ENCODE results near the gene NUDT7. TPM values are rescaled to one million over a fixed set of nuclear protein-coding genes. Genes with fewer than 3 reads are reported as not detected.

Gene NUDT7
- total RNA-seq, 3 donors from 2014 or later = 1.4 to 2.8 (median 1.7) TPM

- ATAC-seq (no peak), DNase-seq (no peak)
- no peak overlapping the region for H3K4me3 Mint-ChIP-seq
- no peaks in the 10 kb centered on the region for H3K4me1 Mint-ChIP-seq (ENCODE audit: low read depth)
- peaks cover 8% of the 10 kb centered on the region for H3K27me3 Mint-ChIP-seq (ENCODE audit: low read depth)
- H3K9me3 Mint-ChIP-seq = no peaks in the 10 kb centered on the region
- H3K36me3 Mint-ChIP-seq (ENCODE audit: insufficient read depth) = peaks cover 3% of the 10 kb centered on the region
Observed at GRCh38 chr16:77745972-77746371, 23.7 kb downstream of the NUDT7 start.

- ATAC-seq = no peak
- Mint-ChIP-seq H3K4me3 (no peak overlapping the region), H3K27me3 (ENCODE audit: low read depth) (peaks cover 14% of the 10 kb centered on the region)
Observed at GRCh38 chr16:77748421-77749005, 26.2 kb downstream of the NUDT7 start.

GRCh38 chr16:77749415-77749814 lies 27.1 kb downstream of the NUDT7 start:
- Mint-ChIP-seq H3K27me3 (ENCODE audit: low read depth) (peaks cover 16% of the 10 kb centered on the region), H3K36me3 (ENCODE audit: insufficient read depth) (no peaks in the 10 kb centered on the region), H3K4me1 (ENCODE audit: low read depth) (no peaks in the 10 kb centered on the region), H3K4me3 (no peak overlapping the region), H3K9me3 (no peaks in the 10 kb centered on the region)
- DNase-seq (no peak), ATAC-seq (no peak)

More at GRCh38 chr16:77748421-77749005, 26.2 kb downstream of the NUDT7 start:
- no peaks in the 10 kb centered on the region for H3K4me1 Mint-ChIP-seq (ENCODE audit: low read depth)
- no peaks in the 10 kb centered on the region for H3K36me3 Mint-ChIP-seq (ENCODE audit: insufficient read depth)
- no peak for DNase-seq
- no peaks in the 10 kb centered on the region for H3K9me3 Mint-ChIP-seq

- Mint-ChIP-seq H3K36me3 (ENCODE audit: insufficient read depth) (no peaks in the 10 kb centered on the region), H3K4me3 (no peak overlapping the region), H3K4me1 (ENCODE audit: low read depth) (no peaks in the 10 kb centered on the region)
Observed at GRCh38 chr16:77758046-77758445, 35.7 kb downstream of the NUDT7 start.

GRCh38 chr16:77758508-77758907 lies 36.2 kb downstream of the NUDT7 start:
- ATAC-seq (no peak), DNase-seq (no peak)
- H3K9me3 Mint-ChIP-seq = no peaks in the 10 kb centered on the region
- H3K36me3 Mint-ChIP-seq (ENCODE audit: insufficient read depth) = no peaks in the 10 kb centered on the region
- H3K4me1 Mint-ChIP-seq (ENCODE audit: low read depth) = no peaks in the 10 kb centered on the region
- peaks cover 11% of the 10 kb centered on the region for H3K27me3 Mint-ChIP-seq (ENCODE audit: low read depth)
- no peak overlapping the region for H3K4me3 Mint-ChIP-seq

More at GRCh38 chr16:77758046-77758445, 35.7 kb downstream of the NUDT7 start:
- ATAC-seq (no peak), DNase-seq (no peak)
- peaks cover 11% of the 10 kb centered on the region for H3K27me3 Mint-ChIP-seq (ENCODE audit: low read depth)
- H3K9me3 Mint-ChIP-seq = no peaks in the 10 kb centered on the region

- peaks cover 9% of the 10 kb centered on the region for H3K27me3 Mint-ChIP-seq (ENCODE audit: low read depth)
- H3K4me1 Mint-ChIP-seq (ENCODE audit: low read depth) = no peaks in the 10 kb centered on the region
- no peaks in the 10 kb centered on the region for H3K9me3 Mint-ChIP-seq
- no peaks in the 10 kb centered on the region for H3K36me3 Mint-ChIP-seq (ENCODE audit: insufficient read depth)
- no peak for DNase-seq
- H3K4me3 Mint-ChIP-seq = no peak overlapping the region
- no peak for ATAC-seq
Observed at GRCh38 chr16:77759201-77759600, 36.9 kb downstream of the NUDT7 start.

- H3K4me3 Mint-ChIP-seq = no peak overlapping the region
- H3K4me1 Mint-ChIP-seq (ENCODE audit: low read depth) = no peaks in the 10 kb centered on the region
- no peak for DNase-seq
- H3K9me3 Mint-ChIP-seq = no peaks in the 10 kb centered on the region
- ATAC-seq = no peak
- peaks cover 9% of the 10 kb centered on the region for H3K27me3 Mint-ChIP-seq (ENCODE audit: low read depth)
- no peaks in the 10 kb centered on the region for H3K36me3 Mint-ChIP-seq (ENCODE audit: insufficient read depth)
Observed at GRCh38 chr16:77759821-77760220, 37.5 kb downstream of the NUDT7 start.

GRCh38 chr16:77760800-77761199 lies 38.5 kb downstream of the NUDT7 start:
- H3K4me3 Mint-ChIP-seq = no peak overlapping the region

GRCh38 chr16:77761204-77761603 lies 38.9 kb downstream of the NUDT7 start:
- ATAC-seq (no peak), DNase-seq (no peak)
- no peak overlapping the region for H3K4me3 Mint-ChIP-seq
- peaks cover 4% of the 10 kb centered on the region for H3K27me3 Mint-ChIP-seq (ENCODE audit: low read depth)
- H3K36me3 Mint-ChIP-seq (ENCODE audit: insufficient read depth) = no peaks in the 10 kb centered on the region
- no peaks in the 10 kb centered on the region for H3K4me1 Mint-ChIP-seq (ENCODE audit: low read depth)
- no peaks in the 10 kb centered on the region for H3K9me3 Mint-ChIP-seq

More at GRCh38 chr16:77760800-77761199, 38.5 kb downstream of the NUDT7 start:
- Mint-ChIP-seq H3K27me3 (ENCODE audit: low read depth) (peaks cover 7% of the 10 kb centered on the region), H3K9me3 (no peaks in the 10 kb centered on the region), H3K36me3 (ENCODE audit: insufficient read depth) (no peaks in the 10 kb centered on the region), H3K4me1 (ENCODE audit: low read depth) (no peaks in the 10 kb centered on the region)
- ATAC-seq (no peak), DNase-seq (no peak)

GRCh38 chr16:77762262-77762661 lies 39.9 kb downstream of the NUDT7 start:
- DNase-seq (no peak), ATAC-seq (no peak)
- Mint-ChIP-seq H3K27me3 (ENCODE audit: low read depth) (peaks cover 5% of the 10 kb centered on the region), H3K4me3 (no peak overlapping the region), H3K36me3 (ENCODE audit: insufficient read depth) (no peaks in the 10 kb centered on the region), H3K4me1 (ENCODE audit: low read depth) (no peaks in the 10 kb centered on the region), H3K9me3 (no peaks in the 10 kb centered on the region)

GRCh38 chr16:77763994-77764393 lies 41.7 kb downstream of the NUDT7 start:
- DNase-seq = no peak
- no peaks in the 10 kb centered on the region for H3K4me1 Mint-ChIP-seq (ENCODE audit: low read depth)
- peaks cover 8% of the 10 kb centered on the region for H3K27me3 Mint-ChIP-seq (ENCODE audit: low read depth)
- H3K36me3 Mint-ChIP-seq (ENCODE audit: insufficient read depth) = no peaks in the 10 kb centered on the region
- no peak overlapping the region for H3K4me3 Mint-ChIP-seq
- no peak for ATAC-seq
- no peaks in the 10 kb centered on the region for H3K9me3 Mint-ChIP-seq

- DNase-seq (no peak), ATAC-seq (no peak)
- Mint-ChIP-seq H3K27me3 (ENCODE audit: low read depth) (peaks cover 8% of the 10 kb centered on the region), H3K9me3 (no peaks in the 10 kb centered on the region), H3K36me3 (ENCODE audit: insufficient read depth) (no peaks in the 10 kb centered on the region), H3K4me1 (ENCODE audit: low read depth) (no peaks in the 10 kb centered on the region), H3K4me3 (no peak overlapping the region)
Observed at GRCh38 chr16:77767211-77767610, 44.9 kb downstream of the NUDT7 start.

GRCh38 chr16:77767826-77768225 lies 45.5 kb downstream of the NUDT7 start:
- H3K4me3 Mint-ChIP-seq = no peak overlapping the region
- no peaks in the 10 kb centered on the region for H3K36me3 Mint-ChIP-seq (ENCODE audit: insufficient read depth)
- no peaks in the 10 kb centered on the region for H3K4me1 Mint-ChIP-seq (ENCODE audit: low read depth)
- no peak for ATAC-seq
- no peaks in the 10 kb centered on the region for H3K9me3 Mint-ChIP-seq
- peaks cover 8% of the 10 kb centered on the region for H3K27me3 Mint-ChIP-seq (ENCODE audit: low read depth)
- DNase-seq = no peak

- ATAC-seq (no peak), DNase-seq (no peak)
- H3K4me1 Mint-ChIP-seq (ENCODE audit: low read depth) = no peaks in the 10 kb centered on the region
- H3K4me3 Mint-ChIP-seq = no peak overlapping the region
- no peaks in the 10 kb centered on the region for H3K36me3 Mint-ChIP-seq (ENCODE audit: insufficient read depth)
- no peaks in the 10 kb centered on the region for H3K9me3 Mint-ChIP-seq
- H3K27me3 Mint-ChIP-seq (ENCODE audit: low read depth) = peaks cover 20% of the 10 kb centered on the region
Observed at GRCh38 chr16:77775911-77776909, 53.9 kb downstream of the NUDT7 start.

GRCh38 chr16:77777745-77778144 lies 55.4 kb downstream of the NUDT7 start:
- Mint-ChIP-seq H3K27me3 (ENCODE audit: low read depth) (peaks cover 20% of the 10 kb centered on the region), H3K36me3 (ENCODE audit: insufficient read depth) (no peaks in the 10 kb centered on the region), H3K4me3 (no peak overlapping the region), H3K9me3 (no peaks in the 10 kb centered on the region), H3K4me1 (ENCODE audit: low read depth) (no peaks in the 10 kb centered on the region)
- ATAC-seq (no peak), DNase-seq (no peak)
